Activated naive CD4-positive, alpha-beta T cell treated with anti-CD3 and anti-CD28 coated beads, Interleukin-2, amount 10 ng/mL, durations not matched to agents 7 days and 5 days (primary cell): ENCODE data around the gene RPS6KA4.

ENCODE experiments used
- CTCF ChIA-PET: fragments of 350-600 bp; sonication (Branson Sonifier 250); formaldehyde crosslinking; loops from one replicate; lab custom pipeline; 2021; ENCODE audit warnings: antibody characterized with exemption; lab: Charles Lee
- DNase-seq: peaks from one replicate; pipeline ENCODE4 v3.0.0-alpha.2; 2020
- H3K27ac Mint-ChIP-seq: one replicate; pipeline ENCODE4 v1.8.0; 2021; ENCODE audit warnings: mild to moderate bottlenecking, moderate library complexity, mixed read lengths
- H3K27me3 Mint-ChIP-seq: one replicate; pipeline ENCODE4 v1.8.0; 2021; ENCODE audit warnings: mild to moderate bottlenecking, mixed read lengths
- H3K36me3 Mint-ChIP-seq: one replicate; pipeline ENCODE4 v1.8.0; 2021; ENCODE audit warnings: mixed read lengths
- H3K4me1 Mint-ChIP-seq: one replicate; pipeline ENCODE4 v1.8.0; 2021; ENCODE audit warnings: mixed read lengths
- H3K4me3 Mint-ChIP-seq: one replicate; pipeline ENCODE4 v1.8.0; 2021; ENCODE audit warnings: mild to moderate bottlenecking, moderate library complexity, mixed read lengths
- H3K9me3 Mint-ChIP-seq: one replicate; pipeline ENCODE4 v1.8.0; 2021; ENCODE audit warnings: mixed read lengths

The RPS6KA4 gene

GRCh38 chr11:64337538-64338249 lies 21.3 kb upstream of the RPS6KA4 start:
- CTCF ChIA-PET, result interaction anchor here (0.7 to 2.4 kb wide), 5 partner anchors 17 to 130 kb away, joined by 3 to 11 read pairs (median 3); partner anchors contain the start of genes PRDX5 and TRMT112
- Mint-ChIP-seq H3K4me3 (no peak overlapping the region), H3K4me1 (peaks cover 49% of the 10 kb centered on the region), H3K9me3 (no peaks in the 10 kb centered on the region), H3K27ac (peak overlapping the region; percentile 60), H3K36me3 (peaks cover 30% of the 10 kb centered on the region), H3K27me3 (no peaks in the 10 kb centered on the region)
- DNase-seq, result no peak

- DNase-seq, result no peak
- Mint-ChIP-seq H3K27me3 (no peaks in the 10 kb centered on the region), H3K4me1 (peaks cover 51% of the 10 kb centered on the region)
These were observed 20.2 kb upstream of the RPS6KA4 start for GRCh38 chr11:64338716-64339115.

GRCh38 chr11:64339286-64339685 lies 19.7 kb upstream of the RPS6KA4 start:
- Mint-ChIP-seq H3K27me3 (no peaks in the 10 kb centered on the region), H3K36me3 (peaks cover 26% of the 10 kb centered on the region), H3K27ac (peak overlapping the region; percentile 92), H3K4me1 (peaks cover 51% of the 10 kb centered on the region), H3K4me3 (peak overlapping the region; percentile 89), H3K9me3 (no peaks in the 10 kb centered on the region)
- no peak for DNase-seq
- CTCF ChIA-PET, result interaction anchor here (0.9 to 2.4 kb wide), 3 partner anchors 16 to 89 kb away, joined by 3 to 11 read pairs (median 6); partner anchors contain the start of genes PRDX5 and TRMT112

More at GRCh38 chr11:64338716-64339115, 20.2 kb upstream of the RPS6KA4 start:
- H3K27ac Mint-ChIP-seq, result peak overlapping the region; percentile 92
- H3K4me3 Mint-ChIP-seq, result peak overlapping the region; percentile 89
- peaks cover 26% of the 10 kb centered on the region for H3K36me3 Mint-ChIP-seq
- CTCF ChIA-PET, result interaction anchor here (1.7 to 2.4 kb wide), 2 partner anchors 17 to 21 kb away, joined by 6 to 11 read pairs; partner anchors contain the start of genes PRDX5 and TRMT112
- no peaks in the 10 kb centered on the region for H3K9me3 Mint-ChIP-seq

- CTCF ChIA-PET, result interaction anchor here (0.9 to 4.0 kb wide), 5 partner anchors 8 to 90 kb away, joined by 3 to 42 read pairs (median 6); partner anchors contain the start of genes PRDX5 and TRMT112
- no peaks in the 10 kb centered on the region for H3K27me3 Mint-ChIP-seq
- peak within 1 kb of the TSS; percentile 89 for H3K4me3 Mint-ChIP-seq
- peaks cover 51% of the 10 kb centered on the region for H3K4me1 Mint-ChIP-seq
- peak within 1 kb of the TSS; percentile 92 for H3K27ac Mint-ChIP-seq
- H3K9me3 Mint-ChIP-seq, result no peaks in the 10 kb centered on the region
- peaks cover 23% of the 10 kb centered on the region for H3K36me3 Mint-ChIP-seq
- peak; percentile 93 for DNase-seq
These were observed 19.1 kb upstream of the RPS6KA4 start, which contains the start of gene CCDC88B for GRCh38 chr11:64339754-64340408. Gene CCDC88B, plus strand, starts transcription at chr11:64340204. Its CDS starts 63 bp downstream, at chr11:64340267.

- peak; percentile 88 for DNase-seq
- Mint-ChIP-seq H3K27me3 (no peaks in the 10 kb centered on the region), H3K36me3 (peaks cover 27% of the 10 kb centered on the region), H3K27ac (peak overlapping the region; percentile 92), H3K9me3 (no peaks in the 10 kb centered on the region), H3K4me1 (peaks cover 50% of the 10 kb centered on the region), H3K4me3 (peak overlapping the region; percentile 89)
- CTCF ChIA-PET, result interaction anchor here (1.0 to 4.0 kb wide), 6 partner anchors 8 to 106 kb away, joined by 3 to 42 read pairs (median 6); partner anchors contain the start of genes PRDX5 and TRMT112
These were observed 18.2 kb upstream of the RPS6KA4 start for GRCh38 chr11:64340671-64341335.

GRCh38 chr11:64341429-64341828 lies 17.5 kb upstream of the RPS6KA4 start:
- peak overlapping the region; percentile 74 for H3K27ac Mint-ChIP-seq
- no peaks in the 10 kb centered on the region for H3K27me3 Mint-ChIP-seq
- CTCF ChIA-PET, result interaction anchor here (1.1 to 4.0 kb wide), 4 partner anchors 9 to 106 kb away, joined by 6 to 42 read pairs (median 16); partner anchors contain the start of genes PRDX5 and TRMT112
- no peak for DNase-seq
- peak overlapping the region; percentile 89 for H3K4me3 Mint-ChIP-seq
- H3K36me3 Mint-ChIP-seq, result peaks cover 30% of the 10 kb centered on the region
- H3K4me1 Mint-ChIP-seq, result peaks cover 50% of the 10 kb centered on the region
- no peaks in the 10 kb centered on the region for H3K9me3 Mint-ChIP-seq

GRCh38 chr11:64341851-64342791 lies 16.8 kb upstream of the RPS6KA4 start:
- H3K27me3 Mint-ChIP-seq, result no peaks in the 10 kb centered on the region
- H3K9me3 Mint-ChIP-seq, result no peaks in the 10 kb centered on the region
- CTCF ChIA-PET, result interaction anchor here (0.8 to 4.0 kb wide), 9 partner anchors 10 to 309 kb away, joined by 3 to 42 read pairs (median 6); partner anchors contain the start of genes PRDX5 and TRMT112
- H3K4me3 Mint-ChIP-seq, result peak overlapping the region; percentile 89
- peak; percentile 96 for DNase-seq
- H3K4me1 Mint-ChIP-seq, result peaks cover 50% of the 10 kb centered on the region
- H3K36me3 Mint-ChIP-seq, result peaks cover 31% of the 10 kb centered on the region
- H3K27ac Mint-ChIP-seq, result peak overlapping the region; percentile 69

- H3K27me3 Mint-ChIP-seq, result no peaks in the 10 kb centered on the region
- CTCF ChIA-PET, result interaction anchor here (0.8 to 4.0 kb wide), 8 partner anchors 11 to 308 kb away, joined by 3 to 42 read pairs (median 5); partner anchors contain the start of genes PRDX5 and TRMT112
- no peaks in the 10 kb centered on the region for H3K9me3 Mint-ChIP-seq
- DNase-seq, result no peak
- peak overlapping the region; percentile 50 for H3K4me3 Mint-ChIP-seq
- peaks cover 48% of the 10 kb centered on the region for H3K4me1 Mint-ChIP-seq
- peaks cover 33% of the 10 kb centered on the region for H3K36me3 Mint-ChIP-seq
- no peak overlapping the region for H3K27ac Mint-ChIP-seq
These were observed 15.9 kb upstream of the RPS6KA4 start for GRCh38 chr11:64342869-64343745.

- peaks cover 41% of the 10 kb centered on the region for H3K4me1 Mint-ChIP-seq
- H3K27me3 Mint-ChIP-seq, result no peaks in the 10 kb centered on the region
- H3K4me3 Mint-ChIP-seq, result no peak overlapping the region
- no peaks in the 10 kb centered on the region for H3K9me3 Mint-ChIP-seq
- peaks cover 33% of the 10 kb centered on the region for H3K36me3 Mint-ChIP-seq
- H3K27ac Mint-ChIP-seq, result no peak overlapping the region
- DNase-seq, result peak; percentile 41
- CTCF ChIA-PET, result interaction anchor here (1.0 to 4.0 kb wide), 3 partner anchors 12 to 140 kb away, joined by 3 to 26 read pairs (median 11); partner anchors contain the start of genes PRDX5 and TRMT112
These were observed 15.0 kb upstream of the RPS6KA4 start for GRCh38 chr11:64343767-64344559.

GRCh38 chr11:64344787-64345186 lies 14.2 kb upstream of the RPS6KA4 start:
- Mint-ChIP-seq H3K4me3 (no peak overlapping the region), H3K36me3 (peaks cover 30% of the 10 kb centered on the region), H3K4me1 (peaks cover 33% of the 10 kb centered on the region)

GRCh38 chr11:64347193-64347867 lies 11.6 kb upstream of the RPS6KA4 start:
- Mint-ChIP-seq H3K9me3 (no peaks in the 10 kb centered on the region), H3K36me3 (peaks cover 21% of the 10 kb centered on the region), H3K4me1 (peaks cover 13% of the 10 kb centered on the region), H3K27ac (no peak overlapping the region), H3K27me3 (no peaks in the 10 kb centered on the region), H3K4me3 (no peak overlapping the region)
- CTCF ChIA-PET, result interaction anchor here (0.7 kb wide), 1 partner anchor 126 kb away, joined by 3 read pairs; no protein-coding TSS in a partner anchor
- no peak for DNase-seq

More at GRCh38 chr11:64344787-64345186, 14.2 kb upstream of the RPS6KA4 start:
- Mint-ChIP-seq H3K27me3 (no peaks in the 10 kb centered on the region), H3K27ac (no peak overlapping the region), H3K9me3 (no peaks in the 10 kb centered on the region)
- no peak for DNase-seq
- CTCF ChIA-PET, result interaction anchor here (2.1 kb wide), 1 partner anchor 12 kb away, joined by 6 read pairs; no protein-coding TSS in a partner anchor
